ENCODE results near the gene LLGL2.

Gene LLGL2

GRCh38 chr17:75493476-75494129, 31.9 kb upstream of the LLGL2 start:
- Histone ChIP-seq H4K20me1 (ENCODE audit: insufficient read depth, low read length) (no peaks in the 10 kb centered on the region), H2AFZ (ENCODE audit: low read depth, low read length) (no peak overlapping the region), H3K4me2 (ENCODE audit: low read length) (no peak overlapping the region), H3K79me2 (ENCODE audit: low read length) (no peaks in the 10 kb centered on the region), H3K27me3 (ENCODE audit: low read depth, low read length) (no peaks in the 10 kb centered on the region), H3K9me3 (ENCODE audit: insufficient read depth, low read length) (no peaks in the 10 kb centered on the region), H3K27ac (ENCODE audit: low read length) (no peak overlapping the region), H3K36me3 (replicated peaks; ENCODE audit: low read depth, low read length) (no peaks in the 10 kb centered on the region), H3K9ac (ENCODE audit: low read length) (no peak overlapping the region), H3K4me1 (ENCODE audit: low read length) (no peaks in the 10 kb centered on the region), H3K4me3 (ENCODE audit: low read length) (no peak overlapping the region)
- TF ChIP-seq EZH2phosphoT487 (IDR thresholded peaks at IDR 0.05; ENCODE audit: low read depth) (no peak), CTCF (IDR thresholded peaks at IDR 0.05; ENCODE audit: low read depth, low read length) (no peak)

GRCh38 chr17:75494326-75494877, 31.1 kb upstream of the LLGL2 start:
- H3K79me2 ChIP-seq (ENCODE audit: low read length), result no peaks in the 10 kb centered on the region
- TF ChIP-seq CTCF (IDR thresholded peaks at IDR 0.05; ENCODE audit: low read depth, low read length), result no peak
- TF ChIP-seq EZH2phosphoT487 (IDR thresholded peaks at IDR 0.05; ENCODE audit: low read depth), result no peak
- no peak overlapping the region for H3K4me2 ChIP-seq (ENCODE audit: low read length)
- no peaks in the 10 kb centered on the region for H3K27me3 ChIP-seq (ENCODE audit: low read depth, low read length)
- no peak overlapping the region for H3K4me3 ChIP-seq (ENCODE audit: low read length)
- H2AFZ ChIP-seq (ENCODE audit: low read depth, low read length), result no peak overlapping the region
- H4K20me1 ChIP-seq (ENCODE audit: insufficient read depth, low read length), result no peaks in the 10 kb centered on the region
- H3K9ac ChIP-seq (ENCODE audit: low read length), result no peak overlapping the region
- H3K4me1 ChIP-seq (ENCODE audit: low read length), result no peaks in the 10 kb centered on the region
- no peak overlapping the region for H3K27ac ChIP-seq (ENCODE audit: low read length)
- H3K9me3 ChIP-seq (ENCODE audit: insufficient read depth, low read length), result no peaks in the 10 kb centered on the region
- H3K36me3 ChIP-seq (replicated peaks; ENCODE audit: low read depth, low read length), result no peaks in the 10 kb centered on the region

GRCh38 chr17:75496005-75496404, 29.5 kb upstream of the LLGL2 start:
- Histone ChIP-seq H3K4me3 (ENCODE audit: low read length) (no peak overlapping the region), H3K27ac (ENCODE audit: low read length) (no peak overlapping the region), H3K4me1 (ENCODE audit: low read length) (no peaks in the 10 kb centered on the region), H4K20me1 (ENCODE audit: insufficient read depth, low read length) (no peaks in the 10 kb centered on the region), H2AFZ (ENCODE audit: low read depth, low read length) (no peak overlapping the region), H3K79me2 (ENCODE audit: low read length) (no peaks in the 10 kb centered on the region), H3K9me3 (ENCODE audit: insufficient read depth, low read length) (no peaks in the 10 kb centered on the region), H3K27me3 (ENCODE audit: low read depth, low read length) (no peaks in the 10 kb centered on the region), H3K4me2 (ENCODE audit: low read length) (no peak overlapping the region), H3K9ac (ENCODE audit: low read length) (no peak overlapping the region), H3K36me3 (replicated peaks; ENCODE audit: low read depth, low read length) (no peaks in the 10 kb centered on the region)
- TF ChIP-seq EZH2phosphoT487 (IDR thresholded peaks at IDR 0.05; ENCODE audit: low read depth) (no peak), CTCF (IDR thresholded peaks at IDR 0.05; ENCODE audit: low read depth, low read length) (no peak)

GRCh38 chr17:75498039-75498725, 27.3 kb upstream of the LLGL2 start:
- TF ChIP-seq CTCF (IDR thresholded peaks at IDR 0.05; ENCODE audit: low read depth, low read length), result no peak
- no peak for TF ChIP-seq EZH2phosphoT487 (IDR thresholded peaks at IDR 0.05; ENCODE audit: low read depth)
- Histone ChIP-seq H2AFZ (ENCODE audit: low read depth, low read length) (no peak overlapping the region), H3K4me3 (ENCODE audit: low read length) (no peak overlapping the region), H4K20me1 (ENCODE audit: insufficient read depth, low read length) (no peaks in the 10 kb centered on the region), H3K27me3 (ENCODE audit: low read depth, low read length) (no peaks in the 10 kb centered on the region), H3K9ac (ENCODE audit: low read length) (no peak overlapping the region), H3K79me2 (ENCODE audit: low read length) (no peaks in the 10 kb centered on the region), H3K4me1 (ENCODE audit: low read length) (no peaks in the 10 kb centered on the region), H3K27ac (ENCODE audit: low read length) (no peak overlapping the region), H3K36me3 (replicated peaks; ENCODE audit: low read depth, low read length) (no peaks in the 10 kb centered on the region), H3K9me3 (ENCODE audit: insufficient read depth, low read length) (no peaks in the 10 kb centered on the region), H3K4me2 (ENCODE audit: low read length) (no peak overlapping the region)

Data from OCI-LY3 (cell line).